ENCODE results near the gene FCHO1.
A peak's percentile ranks its signal among the peaks of the same experiment; 100 is the strongest.

FCHO1 gene

GRCh38 chr19:17751103-17751911 is at the start of gene FCHO1:
Gene FCHO1, plus strand, starts transcription at chr19:17751477. Its CDS starts 3,688 bp downstream, at chr19:17755165.
- peak; percentile 52 to 74 (median 65) for DNase-seq (ENCODE audit: low read depth in 2 of 3, low spot score in 2 of 3)

- DNase-seq (ENCODE audit: low read depth in 2 of 3, low spot score in 2 of 3): peak; percentile 32 to 77 (median 60)
Observed at GRCh38 chr19:17703824-17704463, 47.3 kb upstream of the FCHO1 start.

GRCh38 chr19:17706750-17707181 is 44.5 kb upstream of the FCHO1 start:
- DNase-seq (ENCODE audit: low read depth in 2 of 3, low spot score in 2 of 3): no peak

- no peak for DNase-seq (ENCODE audit: low read depth in 2 of 3, low spot score in 2 of 3)
Observed at GRCh38 chr19:17711851-17712250, 39.4 kb upstream of the FCHO1 start.

- DNase-seq (ENCODE audit: low read depth in 2 of 3, low spot score in 2 of 3): no peak
Observed at GRCh38 chr19:17716309-17716929, 34.9 kb upstream of the FCHO1 start.

GRCh38 chr19:17718550-17718946 is 32.7 kb upstream of the FCHO1 start:
- DNase-seq (ENCODE audit: low read depth in 2 of 3, low spot score in 2 of 3): no peak

GRCh38 chr19:17718947-17719711 is 32.1 kb upstream of the FCHO1 start, which contains the start of gene MAP1S:
Gene MAP1S, plus strand, starts transcription at chr19:17719480. Its CDS starts 23 bp downstream, at chr19:17719503.
- DNase-seq (ENCODE audit: low read depth in 2 of 3, low spot score in 2 of 3): peak; percentile 43 to 47 (median 46)

GRCh38 chr19:17719730-17720400 is 31.4 kb upstream of the FCHO1 start:
- DNase-seq (ENCODE audit: low read depth in 2 of 3, low spot score in 2 of 3): peak in 1 of 3 experiments; percentile 6

DNA sequence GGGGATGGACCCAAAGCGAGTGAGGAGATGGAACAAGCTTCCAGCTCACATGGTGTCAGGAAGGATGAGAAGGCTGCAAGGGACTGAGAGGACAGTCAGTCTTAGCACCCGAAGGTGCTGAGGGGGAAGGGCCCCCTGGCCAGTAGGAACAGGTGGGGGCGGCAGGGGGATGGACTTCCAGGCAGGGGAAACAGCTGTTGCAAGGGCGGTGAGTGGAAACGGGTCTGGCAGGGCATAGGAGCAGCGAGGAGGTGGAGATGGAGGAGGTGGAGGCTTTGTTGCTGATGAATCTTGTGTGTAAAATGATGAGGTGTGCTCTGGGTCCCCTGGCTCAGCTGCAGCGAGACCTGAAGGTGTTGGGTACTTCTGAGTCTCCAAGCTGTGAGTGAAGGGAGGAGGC is 30.8 kb upstream of the FCHO1 start:
- no peak for DNase-seq (ENCODE audit: low read depth in 2 of 3, low spot score in 2 of 3)

- DNase-seq (ENCODE audit: low read depth in 2 of 3, low spot score in 2 of 3): no peak
Observed at GRCh38 chr19:17721111-17721628, 30.1 kb upstream of the FCHO1 start.

GRCh38 chr19:17721821-17722220 is 29.5 kb upstream of the FCHO1 start:
- no peak for DNase-seq (ENCODE audit: low read depth in 2 of 3, low spot score in 2 of 3)

DNA sequence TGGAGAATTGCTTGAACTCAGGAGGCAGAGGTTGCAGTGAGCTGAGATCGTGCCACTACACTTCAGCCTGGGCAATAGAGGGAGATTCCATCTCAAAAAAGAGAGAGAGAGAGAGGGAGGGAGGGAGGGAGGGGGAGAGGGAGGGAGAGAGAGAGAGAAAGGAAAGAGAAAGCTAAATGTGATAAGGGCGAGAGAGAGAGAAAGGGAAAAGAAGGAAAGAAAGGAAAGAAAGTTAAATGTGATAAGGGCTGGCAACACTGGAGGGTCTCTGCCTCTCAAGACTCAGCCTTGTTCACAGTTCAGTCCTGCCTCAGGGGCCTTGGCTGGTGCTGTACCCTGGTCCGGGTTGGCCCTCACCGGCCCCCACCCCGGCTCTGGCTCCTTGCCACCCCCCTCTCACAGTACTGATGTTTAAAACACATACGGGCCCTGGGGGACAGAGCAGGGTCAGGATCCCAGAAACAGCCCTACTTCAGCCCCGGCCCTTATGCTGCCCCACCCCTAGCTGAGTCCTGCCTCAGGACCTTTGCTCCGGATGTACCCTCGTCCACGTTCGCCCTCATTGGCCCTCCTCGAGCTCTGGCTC is 28.5 kb upstream of the FCHO1 start:
- DNase-seq (ENCODE audit: low read depth in 2 of 3, low spot score in 2 of 3): no peak

DNA sequence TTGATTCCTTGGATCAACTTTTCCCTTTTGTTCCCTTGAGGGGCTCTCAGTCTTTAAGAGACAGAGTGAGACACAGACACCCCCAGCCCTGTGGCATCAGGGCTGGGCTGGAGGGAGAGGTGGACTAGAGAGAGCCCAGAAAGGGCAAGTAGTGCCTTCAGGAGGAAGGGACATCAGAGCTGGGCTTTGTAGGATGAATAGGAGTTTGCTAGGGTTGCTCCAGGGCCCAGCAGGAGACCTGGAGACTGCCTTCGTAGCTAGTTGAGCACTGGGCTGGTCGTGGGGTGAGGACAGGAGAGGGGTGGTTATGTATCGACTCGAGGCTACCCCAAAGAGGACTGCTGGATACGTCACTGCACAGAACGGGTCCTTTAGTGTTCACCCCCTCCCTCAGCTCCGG is 26.6 kb upstream of the FCHO1 start:
- DNase-seq (ENCODE audit: low read depth in 2 of 3, low spot score in 2 of 3): no peak

- DNase-seq (ENCODE audit: low read depth in 2 of 3, low spot score in 2 of 3): no peak
Observed at GRCh38 chr19:17725422-17726078, 25.7 kb upstream of the FCHO1 start.

DNA sequence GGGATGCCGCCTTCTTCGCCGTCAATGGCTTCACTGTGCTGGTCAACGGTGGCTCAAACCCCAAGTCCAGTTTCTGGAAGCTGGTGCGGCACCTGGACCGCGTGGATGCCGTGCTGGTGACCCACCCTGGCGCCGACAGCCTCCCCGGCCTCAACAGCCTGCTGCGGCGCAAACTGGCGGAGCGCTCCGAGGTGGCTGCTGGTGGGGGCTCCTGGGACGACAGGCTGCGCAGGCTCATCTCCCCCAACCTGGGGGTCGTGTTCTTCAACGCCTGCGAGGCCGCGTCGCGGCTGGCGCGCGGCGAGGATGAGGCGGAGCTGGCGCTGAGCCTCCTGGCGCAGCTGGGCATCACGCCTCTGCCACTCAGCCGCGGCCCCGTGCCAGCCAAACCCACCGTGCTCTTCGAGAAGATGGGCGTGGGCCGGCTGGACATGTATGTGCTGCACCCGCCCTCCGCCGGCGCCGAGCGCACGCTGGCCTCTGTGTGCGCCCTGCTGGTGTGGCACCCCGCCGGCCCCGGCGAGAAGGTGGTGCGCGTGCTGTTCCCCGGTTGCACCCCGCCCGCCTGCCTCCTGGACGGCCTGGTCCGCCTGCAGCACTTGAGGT is 25.0 kb upstream of the FCHO1 start:
- DNase-seq (ENCODE audit: low read depth in 2 of 3, low spot score in 2 of 3): no peak

DNA sequence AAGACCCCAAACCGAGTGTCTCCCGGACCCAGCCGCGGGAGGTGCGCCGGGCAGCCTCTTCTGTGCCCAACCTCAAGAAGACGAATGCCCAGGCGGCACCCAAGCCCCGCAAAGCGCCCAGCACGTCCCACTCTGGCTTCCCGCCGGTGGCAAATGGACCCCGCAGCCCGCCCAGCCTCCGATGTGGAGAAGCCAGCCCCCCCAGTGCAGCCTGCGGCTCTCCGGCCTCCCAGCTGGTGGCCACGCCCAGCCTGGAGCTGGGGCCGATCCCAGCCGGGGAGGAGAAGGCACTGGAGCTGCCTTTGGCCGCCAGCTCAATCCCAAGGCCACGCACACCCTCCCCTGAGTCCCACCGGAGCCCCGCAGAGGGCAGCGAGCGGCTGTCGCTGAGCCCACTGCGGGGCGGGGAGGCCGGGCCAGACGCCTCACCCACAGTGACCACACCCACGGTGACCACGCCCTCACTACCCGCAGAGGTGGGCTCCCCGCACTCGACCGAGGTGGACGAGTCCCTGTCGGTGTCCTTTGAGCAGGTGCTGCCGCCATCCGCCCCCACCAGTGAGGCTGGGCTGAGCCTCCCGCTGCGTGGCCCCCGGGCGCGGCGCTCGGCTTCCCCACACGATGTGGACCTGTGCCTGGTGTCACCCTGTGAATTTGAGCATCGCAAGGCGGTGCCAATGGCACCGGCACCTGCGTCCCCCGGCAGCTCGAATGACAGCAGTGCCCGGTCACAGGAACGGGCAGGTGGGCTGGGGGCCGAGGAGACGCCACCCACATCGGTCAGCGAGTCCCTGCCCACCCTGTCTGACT is 24.1 kb upstream of the FCHO1 start:
- no peak for DNase-seq (ENCODE audit: low read depth in 2 of 3, low spot score in 2 of 3)

GRCh38 chr19:17727843-17728242 is 23.4 kb upstream of the FCHO1 start:
- DNase-seq (ENCODE audit: low read depth in 2 of 3, low spot score in 2 of 3): no peak

GRCh38 chr19:17733127-17733526 is 18.1 kb upstream of the FCHO1 start:
- DNase-seq (ENCODE audit: low read depth in 2 of 3, low spot score in 2 of 3): no peak

All from activated CD8-positive, alpha-beta memory T cell treated with anti-CD3 and anti-CD28 coated beads for 48 hours (primary cell).